ENCODE data around the gene FMNL3. TPM values are rescaled to one million over a fixed set of nuclear protein-coding genes. Genes with fewer than 3 reads are reported as not detected.

Gene FMNL3
- total and polyA plus RNA-seq, 2 of the 8 experiments (the other 6 are each of a cell fraction or from before 2014, with no cell fraction given): 8.6 to 29.0 TPM

- H4K8ac ChIP-seq (ENCODE audit: extremely low read depth, insufficient read depth, low read length): no peak overlapping the region
- H3K27me3 ChIP-seq (replicated peaks in 1 of 4; ENCODE audit: control insufficient read depth in 3 of 4, extremely low read depth in 1 of 4, insufficient read depth in 3 of 4, low read length in 3 of 4): no peaks in the 10 kb centered on the region
- no peak overlapping the region for H2BK120ac ChIP-seq (replicated peaks; ENCODE audit: low read depth, low read length)
- H2BK15ac ChIP-seq (ENCODE audit: low read length): no peak overlapping the region
- H3K9me3 ChIP-seq (ENCODE audit: insufficient read depth in 2 of 2, low read depth in 1 of 2, low read length in 1 of 2): no peaks in the 10 kb centered on the region
- H2BK20ac ChIP-seq (ENCODE audit: low read length): no peak overlapping the region
- H3K18ac ChIP-seq (ENCODE audit: extremely low read depth, low read length): no peak overlapping the region
- no peak overlapping the region for H2AK5ac ChIP-seq (ENCODE audit: low read depth, low read length)
- no peak overlapping the region for H3K9ac ChIP-seq (replicated peaks in 1 of 4; ENCODE audit: extremely low read depth in 1 of 4, low read depth in 3 of 4, low read length in 3 of 4)
- H3K79me2 ChIP-seq (ENCODE audit: control insufficient read depth in 1 of 2, insufficient read depth in 2 of 2, low read length in 2 of 2): no peaks in the 10 kb centered on the region
- H3K4me1 ChIP-seq (replicated peaks in 1 of 4; ENCODE audit: control insufficient read depth in 3 of 4, insufficient read depth in 4 of 4, low read length in 3 of 4): peaks cover 3 to 6% (median 4%) of the 10 kb centered on the region in 4 experiments; a peak in 4 of 7 replicates
- H3K23ac ChIP-seq (ENCODE audit: insufficient read length): no peak overlapping the region
- H3K36me3 ChIP-seq (ENCODE audit: control insufficient read depth in 2 of 4, insufficient read depth in 4 of 4, low read length in 3 of 4): peaks cover 0 to 34% (median 6%) of the 10 kb centered on the region in 4 experiments; a peak in 5 of 8 replicates
- no peak overlapping the region for H4K91ac ChIP-seq (replicated peaks; ENCODE audit: insufficient read length, low read length)
- no peak overlapping the region for H3K56ac ChIP-seq (replicated peaks; ENCODE audit: insufficient read length, low read depth, low read length)
- H4K5ac ChIP-seq (ENCODE audit: insufficient read length, low read depth, low read length): no peak overlapping the region
- no peak overlapping the region for H2BK12ac ChIP-seq (ENCODE audit: low read depth, low read length)
- no peak overlapping the region for H2AFZ ChIP-seq (ENCODE audit: low read length)
- H3K14ac ChIP-seq (ENCODE audit: insufficient read length): no peak overlapping the region
- H3K27ac ChIP-seq (ENCODE audit: low read depth, low read length): no peak overlapping the region
- no peaks in the 10 kb centered on the region for H3K79me1 ChIP-seq (ENCODE audit: low read depth, low read length)
- no peak overlapping the region for H3K4ac ChIP-seq (replicated peaks; ENCODE audit: insufficient read length, low read depth, low read length)
- no peak overlapping the region for H2BK5ac ChIP-seq (ENCODE audit: low read depth, low read length)
- no peaks in the 10 kb centered on the region for H3K23me2 ChIP-seq (ENCODE audit: low read depth, low read length)
- POLR2A ChIA-PET (ENCODE audit: partially characterized antibody): interaction anchor here (1.3 kb wide), 1 partner anchor 10 kb away, joined by 3 read pairs; no protein-coding TSS in a partner anchor
- FAIRE-seq: no peak
- H3K4me3 ChIP-seq (ENCODE audit: extremely low read depth in 1 of 4, insufficient read depth in 2 of 4, low read depth in 3 of 4, low read length in 4 of 4): no peak overlapping the region
- TF ChIP-seq CHD1 (IDR thresholded peaks at IDR 0.05; ENCODE audit: low read depth, low read length) (no peak), KDM4A (IDR thresholded peaks at IDR 0.05; ENCODE audit: low read depth, low read length, severe bottlenecking) (no peak), RNF2 (IDR thresholded peaks at IDR 0.05; ENCODE audit: borderline replicate concordance, low read depth, low read length, missing control alignments, poor library complexity, severe bottlenecking) (no peak), CTCF (IDR thresholded peaks at IDR 0.05; ENCODE audit: control extremely low read depth in 1 of 3, insufficient read depth in 1 of 3, low read depth in 1 of 3, low read length in 3 of 3) (no peak), EP300 (IDR thresholded peaks at IDR 0.05; ENCODE audit: borderline replicate concordance in 1 of 2, low read depth in 2 of 2, low read length in 2 of 2) (no peak)
- CTCF ChIA-PET (ENCODE audit: partially characterized antibody): interaction anchor here (1.0 to 1.1 kb wide), 2 partner anchors 47 to 72 kb away, joined by 3 to 5 read pairs; no protein-coding TSS in a partner anchor
- DNase-seq (ENCODE audit: low read depth in 1 of 2, low spot score in 2 of 2): no peak
- WGBS, 2 experiments (ENCODE audit: extremely low coverage in 1 of 2, insufficient coverage in 1 of 2, insufficient read length in 1 of 2, insufficient replicate concordance in 2 of 2, low coverage in 1 of 2, low lambda C conversion rate in 2 of 2, missing lambda C conversion rate in 1 of 2): 96% methylated on average over 3 of the region's 3 CpGs; no CpG with 5 or more reads in 1 of the 2 experiments
- no peak overlapping the region for H3K4me2 ChIP-seq (ENCODE audit: insufficient read depth in 1 of 2, low read depth in 2 of 2, low read length in 2 of 2)
- H4K20me1 ChIP-seq (replicated peaks in 1 of 2; ENCODE audit: control insufficient read depth in 1 of 2, insufficient read depth in 2 of 2, low read length in 2 of 2): no peaks in the 10 kb centered on the region
Measured at GRCh38 chr12:49661191-49661590, 46.0 kb downstream of the FMNL3 start.

Data from H1 (cell line).